ENCODE results near the gene STK33. TPM values are rescaled to one million over a fixed set of nuclear protein-coding genes. Genes with fewer than 3 reads are reported as not detected.

The STK33 gene
- total RNA-seq, 4 donors from 2014 or later: 0.76 TPM; not detected in 3

- TF ChIP-seq, protein P1, sequence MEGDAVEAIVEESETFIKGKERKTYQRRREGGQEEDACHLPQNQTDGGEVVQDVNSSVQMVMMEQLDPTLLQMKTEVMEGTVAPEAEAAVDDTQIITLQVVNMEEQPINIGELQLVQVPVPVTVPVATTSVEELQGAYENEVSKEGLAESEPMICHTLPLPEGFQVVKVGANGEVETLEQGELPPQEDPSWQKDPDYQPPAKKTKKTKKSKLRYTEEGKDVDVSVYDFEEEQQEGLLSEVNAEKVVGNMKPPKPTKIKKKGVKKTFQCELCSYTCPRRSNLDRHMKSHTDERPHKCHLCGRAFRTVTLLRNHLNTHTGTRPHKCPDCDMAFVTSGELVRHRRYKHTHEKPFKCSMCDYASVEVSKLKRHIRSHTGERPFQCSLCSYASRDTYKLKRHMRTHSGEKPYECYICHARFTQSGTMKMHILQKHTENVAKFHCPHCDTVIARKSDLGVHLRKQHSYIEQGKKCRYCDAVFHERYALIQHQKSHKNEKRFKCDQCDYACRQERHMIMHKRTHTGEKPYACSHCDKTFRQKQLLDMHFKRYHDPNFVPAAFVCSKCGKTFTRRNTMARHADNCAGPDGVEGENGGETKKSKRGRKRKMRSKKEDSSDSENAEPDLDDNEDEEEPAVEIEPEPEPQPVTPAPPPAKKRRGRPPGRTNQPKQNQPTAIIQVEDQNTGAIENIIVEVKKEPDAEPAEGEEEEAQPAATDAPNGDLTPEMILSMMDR (IDR thresholded peaks at IDR 0.05): no peak
- TF ChIP-seq EP300 (IDR thresholded peaks at IDR 0.05) (no peak), POLR2AphosphoS5 (IDR thresholded peaks at IDR 0.05) (no peak), POLR2A (IDR thresholded peaks at IDR 0.05) (no peak)
- H3K9me3 ChIP-seq: no peaks in the 10 kb centered on the region
- WGBS: 76% methylated on average over 11 of the region's 11 CpGs
- no peak overlapping the region for H3K27ac ChIP-seq
- no peak for DNase-seq (ENCODE audit: low spot score in 2 of 2)
- H3K36me3 ChIP-seq: no peaks in the 10 kb centered on the region
- H3K4me3 ChIP-seq: no peak overlapping the region
- no peaks in the 10 kb centered on the region for H3K27me3 ChIP-seq
- H3K4me1 ChIP-seq: no peaks in the 10 kb centered on the region
Measured at GRCh38 chr11:8365216-8365941, 228.6 kb downstream of the STK33 start.

DNA sequence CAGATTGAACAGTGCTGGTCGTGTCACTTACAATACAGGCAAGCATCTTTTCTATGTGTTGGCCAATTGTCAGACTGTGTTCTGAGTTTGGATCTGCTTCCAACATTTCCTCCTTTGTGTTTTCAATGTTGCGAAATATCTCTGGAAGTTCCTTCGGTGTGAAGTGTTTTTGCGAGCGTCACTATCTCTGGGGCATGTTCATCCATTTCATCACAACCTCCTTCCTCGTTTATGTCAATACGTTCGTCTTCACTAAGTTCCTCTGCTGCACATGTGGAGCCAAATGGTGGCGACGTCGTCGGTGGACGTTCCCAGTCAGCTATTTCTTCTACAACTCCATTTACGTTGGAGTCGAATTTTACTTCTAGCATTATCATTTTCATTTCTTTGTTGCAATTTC lies 230.1 kb downstream of the STK33 start:
- no peak overlapping the region for H3K27ac ChIP-seq
- H3K4me1 ChIP-seq: no peaks in the 10 kb centered on the region
- H3K9me3 ChIP-seq: no peaks in the 10 kb centered on the region
- no peak for DNase-seq (ENCODE audit: low spot score in 2 of 2)
- H3K36me3 ChIP-seq: no peaks in the 10 kb centered on the region
- H3K4me3 ChIP-seq: no peak overlapping the region
- H3K27me3 ChIP-seq: no peaks in the 10 kb centered on the region
- WGBS: 60% methylated on average over 15 of the region's 15 CpGs
- TF ChIP-seq POLR2AphosphoS5 (IDR thresholded peaks at IDR 0.05) (no peak), POLR2A (IDR thresholded peaks at IDR 0.05) (no peak), EP300 (IDR thresholded peaks at IDR 0.05) (no peak)
- TF ChIP-seq, protein P1 (IDR thresholded peaks at IDR 0.05): no peak

- 77% methylated on average over 8 of the region's 8 CpGs for WGBS
- Histone ChIP-seq H3K27me3 (no peaks in the 10 kb centered on the region), H3K9me3 (no peaks in the 10 kb centered on the region), H3K4me1 (no peaks in the 10 kb centered on the region), H3K4me3 (no peak overlapping the region), H3K27ac (no peak overlapping the region), H3K36me3 (no peaks in the 10 kb centered on the region)
- DNase-seq (ENCODE audit: low spot score in 2 of 2): no peak
- no peak for TF ChIP-seq EP300 (IDR thresholded peaks at IDR 0.05)
- no peak for TF ChIP-seq POLR2AphosphoS5 (IDR thresholded peaks at IDR 0.05)
- TF ChIP-seq, protein P1 (IDR thresholded peaks at IDR 0.05): no peak
- TF ChIP-seq POLR2A (IDR thresholded peaks at IDR 0.05): no peak
Measured at GRCh38 chr11:8362899-8363298, 231.1 kb downstream of the STK33 start.

DNA sequence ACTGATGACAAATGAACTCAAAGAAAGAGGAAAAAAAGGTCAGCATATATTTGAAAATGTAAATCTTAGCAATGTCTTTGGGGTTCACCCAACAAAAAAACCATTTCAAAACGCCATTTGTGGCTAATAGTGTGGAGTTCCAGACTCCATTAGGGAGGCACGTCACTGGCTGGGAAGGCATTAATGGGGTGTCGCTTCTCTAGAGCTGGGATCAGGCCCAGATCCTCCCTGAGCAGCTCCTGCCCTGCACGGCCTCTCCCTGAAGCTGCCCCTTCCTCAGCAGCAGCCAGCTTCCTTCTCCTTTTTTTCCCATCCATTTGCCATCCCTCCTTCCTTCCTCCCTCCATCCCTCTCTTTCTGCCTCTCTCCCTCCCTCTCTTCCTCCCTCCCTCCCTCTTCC lies 231.5 kb downstream of the STK33 start:
- H3K4me1 ChIP-seq: no peaks in the 10 kb centered on the region
- WGBS: 66% methylated on average over 4 of the region's 4 CpGs
- no peaks in the 10 kb centered on the region for H3K9me3 ChIP-seq
- H3K27ac ChIP-seq: no peak overlapping the region
- H3K36me3 ChIP-seq: no peaks in the 10 kb centered on the region
- no peak overlapping the region for H3K4me3 ChIP-seq
- no peaks in the 10 kb centered on the region for H3K27me3 ChIP-seq
- TF ChIP-seq, protein P1 (IDR thresholded peaks at IDR 0.05): no peak
- TF ChIP-seq POLR2A (IDR thresholded peaks at IDR 0.05) (no peak), POLR2AphosphoS5 (IDR thresholded peaks at IDR 0.05) (no peak), EP300 (IDR thresholded peaks at IDR 0.05) (no peak)
- no peak for DNase-seq (ENCODE audit: low spot score in 2 of 2)

DNA sequence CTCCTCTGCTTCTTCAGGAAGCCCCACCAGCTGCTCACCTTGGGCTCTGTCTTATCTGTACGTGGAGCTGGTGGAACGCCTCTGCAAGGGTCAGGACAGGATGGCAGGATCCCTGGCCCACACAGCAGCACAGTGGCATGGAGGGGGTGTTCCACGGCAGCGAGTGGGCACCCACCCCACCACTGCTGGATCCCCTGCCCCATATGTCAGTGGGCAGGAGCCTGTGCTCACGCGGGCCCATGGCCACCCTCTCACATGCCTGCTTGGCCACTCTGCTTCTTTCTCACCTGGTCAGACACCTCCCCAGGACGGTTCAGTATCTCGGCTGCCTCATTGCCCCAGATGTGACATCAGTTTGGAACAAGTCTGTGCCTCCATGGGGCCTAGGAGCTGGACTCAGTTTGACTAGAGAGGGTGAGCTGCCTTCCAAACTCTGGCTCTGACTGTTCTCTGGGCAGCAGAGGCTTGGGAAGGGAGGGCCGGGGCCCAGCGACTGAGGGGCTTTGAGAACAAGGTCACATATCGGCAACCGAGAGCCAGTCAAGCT lies 232.3 kb downstream of the STK33 start:
- no peak overlapping the region for H3K4me3 ChIP-seq
- DNase-seq (ENCODE audit: low spot score in 2 of 2): no peak
- H3K9me3 ChIP-seq: no peaks in the 10 kb centered on the region
- WGBS: 92% methylated on average over 11 of the region's 12 CpGs
- no peaks in the 10 kb centered on the region for H3K27me3 ChIP-seq
- H3K4me1 ChIP-seq: no peaks in the 10 kb centered on the region
- no peaks in the 10 kb centered on the region for H3K36me3 ChIP-seq
- TF ChIP-seq EP300 (IDR thresholded peaks at IDR 0.05): no peak
- TF ChIP-seq POLR2AphosphoS5 (IDR thresholded peaks at IDR 0.05): no peak
- TF ChIP-seq, protein P1 (IDR thresholded peaks at IDR 0.05): no peak
- no peak for TF ChIP-seq POLR2A (IDR thresholded peaks at IDR 0.05)
- no peak overlapping the region for H3K27ac ChIP-seq
